Activated naive CD4-positive, alpha-beta T cell treated with anti-CD3 and anti-CD28 coated beads for 36 hours (primary cell): ENCODE data around the gene TUBGCP2. TPM values are rescaled to one million over a fixed set of nuclear protein-coding genes. Genes with fewer than 3 reads are reported as not detected.

Source experiments
- CTCF ChIA-PET: fragments of 350-600 bp; sonication (Branson Sonifier 250); formaldehyde crosslinking; loops from one replicate; lab custom pipeline; 2021; ENCODE audit warnings: antibody characterized with exemption; lab: Charles Lee
- DNase-seq: peaks from one replicate; pipeline ENCODE4 v3.0.0-alpha.2; 2020
- H3K27ac Mint-ChIP-seq: one replicate; pipeline ENCODE4 v1.8.0; 2021; ENCODE audit warnings: mild to moderate bottlenecking, mixed read lengths
- H3K27me3 Mint-ChIP-seq: one replicate; pipeline ENCODE4 v1.8.0; 2021; ENCODE audit warnings: low read depth, mixed read lengths
- H3K36me3 Mint-ChIP-seq: one replicate; pipeline ENCODE4 v1.8.0; 2021; ENCODE audit warnings: low read depth, mixed read lengths
- H3K4me1 Mint-ChIP-seq: one replicate; pipeline ENCODE4 v1.8.0; 2021; ENCODE audit warnings: low read depth, mixed read lengths
- H3K4me3 Mint-ChIP-seq: one replicate; pipeline ENCODE4 v1.8.0; 2021; ENCODE audit warnings: mild to moderate bottlenecking, moderate library complexity, mixed read lengths
- H3K9me3 Mint-ChIP-seq: one replicate; pipeline ENCODE4 v1.8.0; 2021; ENCODE audit warnings: mixed read lengths
- intact Hi-C: fragments of 100-400 bp; cut with micrococcal nuclease; formaldehyde crosslinking; loops from one replicate; pipeline ENCODE4 v1.15.1; 2023
- total RNA-seq, 2 experiments: library from RNA; stranded (reverse); gene quantifications; one replicate each; pipeline ENCODE4 v1.2.3, GENCODE V29; 2021

Gene TUBGCP2
- total RNA-seq, 2 experiments from 2014 or later: 47.9 to 56.1 TPM

DNA sequence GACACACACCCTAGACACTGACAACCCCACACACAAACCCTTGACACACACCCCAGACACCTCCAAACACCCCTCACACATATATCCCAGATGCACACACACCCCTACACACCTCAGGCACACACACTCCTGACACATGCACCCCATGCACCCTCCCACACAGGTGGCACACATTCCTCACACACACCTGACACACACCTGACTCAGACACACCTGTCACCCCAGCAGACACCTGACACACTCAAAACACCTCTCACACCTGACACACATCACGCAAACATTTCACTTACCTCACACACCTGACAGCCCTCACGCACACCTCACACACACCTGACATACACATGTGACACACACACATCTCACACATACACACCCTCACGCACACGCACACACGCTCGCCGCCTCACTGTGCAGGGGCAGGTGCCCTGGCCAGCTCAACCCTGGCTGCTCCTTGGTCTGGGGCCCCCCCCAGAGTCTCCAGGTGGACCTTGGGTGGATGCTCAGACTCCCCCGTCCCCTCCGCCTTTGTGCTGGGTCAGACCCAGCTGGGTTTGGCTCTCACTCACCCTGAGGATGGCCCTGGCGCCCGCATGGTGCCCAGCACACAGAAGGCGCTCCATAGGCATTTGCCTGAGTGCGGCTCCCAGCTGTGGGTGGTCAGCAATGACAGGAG lies 31.2 kb upstream of the TUBGCP2 start:
- Mint-ChIP-seq H3K4me3 (no peak overlapping the region), H3K36me3 (no peaks in the 10 kb centered on the region), H3K27ac (no peak overlapping the region), H3K9me3 (no peaks in the 10 kb centered on the region), H3K4me1 (peaks cover 3% of the 10 kb centered on the region), H3K27me3 (peaks cover 14% of the 10 kb centered on the region)
- CTCF ChIA-PET: interaction anchor here (0.7 kb wide), 1 partner anchor 23 kb away, joined by 3 read pairs; no protein-coding TSS in a partner anchor
- intact Hi-C loops: no loop called here
- no peak for DNase-seq

DNA sequence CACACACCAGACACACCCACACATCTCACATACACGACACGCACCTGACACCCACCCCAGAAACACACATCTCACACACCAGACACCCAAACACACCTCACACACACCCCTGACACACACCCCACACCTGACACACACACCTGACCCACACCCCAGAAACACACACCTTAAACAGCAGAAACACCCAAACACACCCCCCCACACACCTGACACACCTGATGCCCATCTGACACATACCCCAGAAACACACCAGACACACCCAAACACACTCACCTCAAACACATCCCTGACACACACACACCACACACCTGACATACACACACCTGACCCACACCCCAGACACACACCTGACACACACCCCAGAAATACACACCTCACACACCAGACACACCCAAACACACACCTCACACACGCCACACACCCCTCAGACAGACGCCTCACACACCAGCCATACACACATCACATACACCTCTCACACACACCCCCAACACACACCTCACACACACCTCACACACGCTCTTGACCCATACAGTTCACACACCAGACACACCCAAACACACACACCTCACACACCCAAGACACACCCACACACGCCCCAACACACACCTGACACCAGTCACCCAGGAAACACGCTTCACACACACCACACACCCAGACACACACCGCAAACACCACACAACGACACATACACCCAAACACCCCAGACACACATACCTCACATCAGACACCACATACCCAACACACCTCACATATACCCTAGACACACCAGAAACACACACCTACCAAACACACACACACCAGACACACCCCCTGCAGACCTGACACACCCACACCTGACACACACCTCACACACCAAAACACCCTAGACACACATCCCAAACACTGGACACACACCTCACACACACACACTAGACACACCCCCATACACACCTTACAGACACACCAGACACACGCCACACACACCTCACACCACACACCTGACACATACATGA lies 29.7 kb upstream of the TUBGCP2 start:
- no peak for DNase-seq
- peaks cover 14% of the 10 kb centered on the region for H3K27me3 Mint-ChIP-seq
- no peak overlapping the region for H3K4me3 Mint-ChIP-seq
- peaks cover 5% of the 10 kb centered on the region for H3K4me1 Mint-ChIP-seq
- intact Hi-C loops: no loop called here
- no peaks in the 10 kb centered on the region for H3K9me3 Mint-ChIP-seq
- no peaks in the 10 kb centered on the region for H3K36me3 Mint-ChIP-seq
- H3K27ac Mint-ChIP-seq: no peak overlapping the region
- CTCF ChIA-PET: no interaction called here

DNA sequence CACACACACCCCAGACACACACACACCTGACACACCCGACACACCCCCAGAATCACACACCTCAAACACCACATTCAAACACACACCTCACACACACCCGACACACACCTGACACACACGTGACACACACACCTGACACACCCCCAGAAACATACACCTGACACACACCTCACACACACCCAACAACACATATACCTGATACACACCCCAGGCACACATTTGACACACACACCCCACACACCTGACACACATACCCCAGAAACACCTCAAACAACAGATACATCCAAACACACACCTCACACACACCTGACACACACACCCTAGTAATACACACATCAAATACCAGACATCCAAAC lies 28.7 kb upstream of the TUBGCP2 start:
- no peak overlapping the region for H3K4me3 Mint-ChIP-seq
- CTCF ChIA-PET: no interaction called here
- peaks cover 5% of the 10 kb centered on the region for H3K4me1 Mint-ChIP-seq
- H3K9me3 Mint-ChIP-seq: no peaks in the 10 kb centered on the region
- H3K27me3 Mint-ChIP-seq: peaks cover 15% of the 10 kb centered on the region
- H3K27ac Mint-ChIP-seq: no peak overlapping the region
- no peaks in the 10 kb centered on the region for H3K36me3 Mint-ChIP-seq
- DNase-seq: no peak
- intact Hi-C loops: no loop called here

DNA sequence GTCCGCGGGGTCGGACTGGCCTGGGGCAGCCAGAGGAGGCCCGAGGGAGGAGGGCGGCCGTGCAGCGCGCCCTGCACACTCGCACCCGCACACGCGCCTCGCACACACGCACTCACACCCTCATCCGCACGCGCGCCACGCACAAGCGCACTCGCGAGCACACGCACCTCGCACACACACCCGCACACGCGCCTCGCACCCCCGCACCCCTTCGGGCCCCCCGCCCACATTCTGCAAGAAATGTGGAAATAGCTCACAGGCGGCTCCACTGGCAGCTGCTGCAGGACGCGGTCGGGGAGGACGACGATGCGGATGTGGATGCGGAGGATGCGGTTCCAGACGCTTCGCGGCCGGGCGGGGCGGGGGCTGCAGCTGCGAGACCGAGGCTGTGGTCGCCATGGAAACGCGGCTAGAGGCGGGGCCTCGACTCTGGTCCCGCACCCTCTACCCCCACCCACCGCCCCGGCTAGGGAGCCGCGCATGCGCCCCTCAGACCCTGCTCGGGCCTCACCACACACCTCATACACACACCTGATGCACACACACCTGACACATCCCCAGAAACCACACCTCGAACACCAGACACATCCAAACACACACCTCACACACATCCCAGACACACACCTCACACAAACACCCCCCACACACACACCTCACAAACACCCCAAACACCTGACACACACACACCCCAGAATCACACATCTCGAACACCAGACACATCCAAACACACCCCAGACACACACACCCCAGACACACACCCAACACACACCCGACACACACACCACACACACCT lies 28.1 kb upstream of the TUBGCP2 start, which contains the start of gene CALY:
Gene CALY (minus strand): TSS at position 320 of the 793 bp plus-strand sequence. CDS start 7,907 bp downstream, outside the sequence.
- Mint-ChIP-seq H3K4me3 (peak within 1 kb of the TSS; percentile 47), H3K4me1 (peaks cover 5% of the 10 kb centered on the region), H3K27me3 (peaks cover 13% of the 10 kb centered on the region), H3K9me3 (no peaks in the 10 kb centered on the region), H3K27ac (no peak within 1 kb of the TSS), H3K36me3 (no peaks in the 10 kb centered on the region)
- intact Hi-C loops: no loop called here
- CTCF ChIA-PET: no interaction called here
- peak; percentile 82 for DNase-seq

DNA sequence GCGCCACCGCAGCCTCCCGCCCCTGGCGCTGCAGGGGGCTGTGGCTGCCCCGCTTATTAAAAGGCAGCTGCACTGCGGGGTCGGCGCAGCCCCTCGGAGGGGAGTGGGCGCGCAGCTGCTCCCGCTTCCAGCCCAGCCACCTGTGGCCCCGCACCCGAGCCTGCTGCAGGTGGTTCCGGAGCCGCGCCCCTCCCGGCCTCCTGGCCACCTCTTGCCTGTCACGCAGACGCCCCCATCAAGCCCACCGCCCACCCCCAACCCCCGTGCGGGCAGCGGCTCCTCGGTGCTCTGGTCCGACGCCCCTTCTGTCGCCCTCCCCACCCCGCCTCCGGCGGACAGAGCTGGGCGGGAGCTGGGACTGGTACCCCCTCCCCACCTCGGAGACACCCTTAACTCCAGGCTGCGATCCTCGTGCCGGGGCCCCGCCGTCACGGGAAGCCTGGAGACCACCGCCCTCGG lies 27.5 kb upstream of the TUBGCP2 start:
- H3K27ac Mint-ChIP-seq: no peak overlapping the region
- no peaks in the 10 kb centered on the region for H3K9me3 Mint-ChIP-seq
- DNase-seq: no peak
- H3K27me3 Mint-ChIP-seq: peaks cover 12% of the 10 kb centered on the region
- CTCF ChIA-PET: no interaction called here
- H3K4me3 Mint-ChIP-seq: no peak overlapping the region
- H3K4me1 Mint-ChIP-seq: peaks cover 5% of the 10 kb centered on the region
- intact Hi-C loops: no loop called here
- H3K36me3 Mint-ChIP-seq: no peaks in the 10 kb centered on the region

DNA sequence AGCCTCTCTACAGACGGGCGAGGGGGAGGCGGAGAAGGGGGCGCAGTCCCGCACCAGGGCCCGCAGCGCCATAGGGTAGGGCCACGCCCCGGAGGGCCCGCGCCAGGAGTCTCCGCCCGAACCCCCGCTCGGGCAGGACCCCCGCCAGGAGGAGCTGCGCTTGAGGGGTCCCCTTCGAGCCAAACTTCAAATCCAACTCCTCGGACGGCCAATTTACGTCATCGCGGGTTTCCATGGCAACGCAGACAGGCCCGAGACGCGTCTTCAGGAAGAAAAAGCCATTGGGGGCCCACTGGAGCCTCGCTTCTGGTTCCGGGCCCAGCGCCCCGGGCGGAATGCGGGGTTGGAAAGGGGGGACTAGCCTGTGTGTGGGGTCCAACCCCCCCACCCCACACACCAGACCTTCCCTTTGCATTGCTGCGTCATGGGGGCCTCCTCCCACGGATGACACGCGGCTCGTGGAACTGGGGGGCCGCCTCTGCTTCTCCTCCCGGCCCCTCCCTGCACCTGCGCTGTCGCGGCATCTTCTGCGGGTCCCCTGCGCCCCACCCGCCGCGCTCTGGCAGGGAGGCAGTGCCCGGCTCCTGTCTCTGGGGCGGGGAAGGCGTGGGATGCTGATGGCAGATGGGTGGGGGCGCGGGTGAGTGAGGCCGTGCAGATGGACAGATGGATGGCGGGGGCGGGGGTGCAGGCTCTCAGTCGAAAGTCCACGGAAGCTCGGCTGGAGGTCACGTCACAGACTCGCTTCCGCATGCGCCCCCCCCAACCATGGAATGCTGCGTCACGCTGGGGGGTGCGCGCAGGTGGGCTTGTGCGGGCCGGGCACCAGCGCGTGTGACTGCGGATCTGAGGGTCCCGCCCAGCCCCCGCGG lies 26.8 kb upstream of the TUBGCP2 start:
- peak overlapping the region; percentile 47 for H3K4me3 Mint-ChIP-seq
- CTCF ChIA-PET: interaction anchor here (0.8 kb wide), 1 partner anchor 29 kb away, joined by 4 read pairs; no protein-coding TSS in a partner anchor
- intact Hi-C loops: loop anchor here (2.0 kb wide), 1 partner anchor 53 kb away; no protein-coding TSS in a partner anchor
- H3K27me3 Mint-ChIP-seq: peaks cover 12% of the 10 kb centered on the region
- no peaks in the 10 kb centered on the region for H3K36me3 Mint-ChIP-seq
- peak; percentile 84 for DNase-seq
- no peak overlapping the region for H3K27ac Mint-ChIP-seq
- H3K9me3 Mint-ChIP-seq: no peaks in the 10 kb centered on the region
- H3K4me1 Mint-ChIP-seq: peaks cover 5% of the 10 kb centered on the region

DNA sequence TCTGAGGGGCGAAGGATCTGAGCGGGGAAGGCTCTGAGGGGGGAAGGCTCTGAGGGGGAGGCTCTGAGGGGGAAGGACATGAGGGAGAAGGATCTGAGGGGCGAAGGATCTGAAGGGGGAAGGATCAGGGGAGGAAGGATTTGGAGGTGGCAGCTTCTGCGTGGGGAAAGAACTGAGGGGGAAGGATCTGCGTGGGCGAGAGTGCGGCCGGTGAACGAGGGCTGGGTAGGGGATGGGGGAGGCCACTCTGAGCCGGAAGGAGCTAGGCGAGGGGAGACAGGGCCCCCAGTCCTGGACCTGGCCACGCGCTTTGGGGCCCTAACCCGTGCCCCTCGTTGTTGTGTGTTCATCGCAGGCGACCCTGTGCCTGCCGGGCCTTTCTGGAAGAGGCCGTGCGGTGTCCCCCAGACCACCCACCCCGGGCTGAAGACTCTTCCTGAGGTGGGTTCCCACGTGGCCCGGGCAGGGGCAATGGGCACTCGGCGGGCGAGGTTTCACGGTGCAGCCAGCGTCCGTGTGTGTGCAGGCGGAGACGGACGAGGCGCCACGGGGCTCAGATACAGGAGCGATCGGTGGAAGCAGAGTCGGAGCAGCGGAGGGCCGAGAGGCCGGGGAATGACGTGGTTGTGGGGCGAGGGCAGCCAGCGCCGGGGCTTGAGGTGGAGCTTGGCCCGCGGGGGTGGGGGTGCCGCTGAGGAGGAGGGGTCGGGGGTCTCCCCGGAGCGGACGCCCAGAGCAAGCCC lies 26.0 kb upstream of the TUBGCP2 start:
- H3K4me3 Mint-ChIP-seq: peak overlapping the region; percentile 60
- no peaks in the 10 kb centered on the region for H3K9me3 Mint-ChIP-seq
- CTCF ChIA-PET: interaction anchor here (0.8 kb wide), 1 partner anchor 28 kb away, joined by 4 read pairs; no protein-coding TSS in a partner anchor
- peaks cover 7% of the 10 kb centered on the region for H3K4me1 Mint-ChIP-seq
- no peak for DNase-seq
- H3K27ac Mint-ChIP-seq: no peak overlapping the region
- intact Hi-C loops: loop anchor here (2.0 kb wide), 1 partner anchor 54 kb away; no protein-coding TSS in a partner anchor
- no peaks in the 10 kb centered on the region for H3K36me3 Mint-ChIP-seq
- peaks cover 12% of the 10 kb centered on the region for H3K27me3 Mint-ChIP-seq

DNA sequence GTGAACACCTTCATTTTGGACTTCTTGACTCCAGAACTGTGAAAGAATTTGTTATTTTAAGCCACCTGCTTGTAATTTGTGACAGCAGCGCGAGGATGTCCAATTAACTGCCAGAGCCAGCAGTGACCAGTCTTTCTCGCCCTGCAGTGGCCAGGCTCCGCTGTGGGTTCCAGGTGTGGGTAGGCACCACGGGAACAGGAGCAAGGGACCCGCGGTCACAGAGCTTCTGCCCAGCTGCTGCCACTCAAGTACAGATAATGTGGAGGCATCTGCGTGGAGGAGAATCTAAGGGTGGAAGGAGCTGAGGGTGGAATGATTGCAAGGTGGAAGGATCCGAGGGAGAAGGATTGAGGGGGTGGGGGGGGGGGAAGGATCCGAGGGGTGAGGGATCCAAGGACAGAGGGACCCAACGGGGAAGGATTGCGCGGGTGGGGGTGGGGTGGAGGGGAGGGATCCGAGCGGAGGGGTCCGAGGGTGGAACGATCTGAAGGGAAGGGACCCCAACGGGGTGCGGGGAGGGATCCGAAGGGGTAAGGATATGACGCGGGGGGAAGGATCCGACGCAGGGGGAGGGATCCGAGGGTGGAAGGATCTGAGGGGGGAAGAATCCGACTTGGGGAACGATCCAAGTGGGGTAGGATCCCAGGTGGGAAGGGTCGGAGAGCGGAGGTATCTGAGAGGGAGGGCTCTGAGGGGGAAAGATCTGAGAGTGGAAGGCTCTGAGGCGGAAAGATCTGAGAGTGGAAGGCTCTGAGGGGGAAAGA lies 24.4 kb upstream of the TUBGCP2 start:
- Mint-ChIP-seq H3K27me3 (peaks cover 23% of the 10 kb centered on the region), H3K9me3 (no peaks in the 10 kb centered on the region), H3K4me3 (no peak overlapping the region), H3K4me1 (peaks cover 12% of the 10 kb centered on the region), H3K36me3 (no peaks in the 10 kb centered on the region), H3K27ac (no peak overlapping the region)
- DNase-seq: no peak
- intact Hi-C loops: no loop called here
- CTCF ChIA-PET: no interaction called here

DNA sequence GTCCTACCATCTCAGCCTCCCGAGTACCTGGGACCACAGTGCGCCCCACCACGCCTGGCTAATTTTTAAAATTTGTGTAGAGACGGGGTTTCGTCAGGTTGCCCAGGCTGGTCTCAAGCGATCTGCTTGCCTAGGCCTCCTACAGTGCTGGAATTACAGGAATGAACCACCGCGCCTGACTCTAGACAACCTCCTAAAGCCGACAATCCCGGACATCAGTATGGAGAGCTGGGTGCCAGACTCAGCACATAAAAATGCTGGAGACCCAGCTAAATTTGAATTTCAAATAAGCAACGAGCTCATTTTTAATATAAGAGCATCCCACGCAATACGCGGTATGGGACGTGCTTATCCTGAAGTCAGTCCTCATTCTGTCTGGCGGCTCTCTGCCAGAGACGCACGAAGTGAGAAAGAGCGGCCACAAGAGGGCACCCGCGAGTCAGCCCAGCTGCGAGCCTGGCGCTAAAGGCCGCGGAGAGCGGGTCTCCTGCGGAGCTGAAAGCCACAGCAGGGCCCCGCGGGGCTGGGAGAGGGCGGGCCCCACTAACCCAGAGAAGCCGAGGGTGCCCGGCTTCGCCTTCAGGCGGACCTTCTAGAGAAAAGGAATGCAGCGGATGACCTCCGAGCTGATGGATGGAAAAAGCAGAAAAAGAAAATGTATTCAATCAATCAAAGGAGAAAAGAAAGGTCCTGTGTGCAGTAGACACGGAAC lies 21.0 kb upstream of the TUBGCP2 start:
- Mint-ChIP-seq H3K4me1 (peaks cover 14% of the 10 kb centered on the region), H3K9me3 (no peaks in the 10 kb centered on the region), H3K36me3 (no peaks in the 10 kb centered on the region), H3K4me3 (peak overlapping the region; percentile 24), H3K27ac (no peak overlapping the region), H3K27me3 (peaks cover 42% of the 10 kb centered on the region)
- CTCF ChIA-PET: interaction anchor here (0.6 to 2.1 kb wide), 42 partner anchors 9 to 476 kb away, joined by 3 to 16 read pairs (median 4); no protein-coding TSS in a partner anchor
- intact Hi-C loops: loop anchor here (1.0 to 5.0 kb wide), 5 partner anchors 43 to 280 kb away; partner anchors contain the start of gene ECHS1
- peak; percentile 90 for DNase-seq
